Activated naive CD4-positive, alpha-beta T cell treated with anti-CD3 and anti-CD28 coated beads, Interleukin-2, amount 10 ng/mL, durations not matched to agents 7 days and 5 days (primary cell): Measurements from ENCODE around the gene TM9SF3.
"Not testable (repeated sequence)": the region's sequence is repeated elsewhere in the genome, so short reads cannot be mapped to it uniquely, and the experiment has no call there.

ENCODE experiments used
- CTCF ChIA-PET: fragments of 350-600 bp; sonication (Branson Sonifier 250); formaldehyde crosslinking; loops from one replicate; lab custom pipeline; 2021; ENCODE audit warnings: antibody characterized with exemption; lab: Charles Lee
- DNase-seq: peaks from one replicate; pipeline ENCODE4 v3.0.0-alpha.2; 2020
- H3K27ac Mint-ChIP-seq: one replicate; pipeline ENCODE4 v1.8.0; 2021; ENCODE audit warnings: mild to moderate bottlenecking, moderate library complexity, mixed read lengths
- H3K27me3 Mint-ChIP-seq: one replicate; pipeline ENCODE4 v1.8.0; 2021; ENCODE audit warnings: mild to moderate bottlenecking, mixed read lengths
- H3K36me3 Mint-ChIP-seq: one replicate; pipeline ENCODE4 v1.8.0; 2021; ENCODE audit warnings: mixed read lengths
- H3K4me1 Mint-ChIP-seq: one replicate; pipeline ENCODE4 v1.8.0; 2021; ENCODE audit warnings: mixed read lengths
- H3K4me3 Mint-ChIP-seq: one replicate; pipeline ENCODE4 v1.8.0; 2021; ENCODE audit warnings: mild to moderate bottlenecking, moderate library complexity, mixed read lengths
- H3K9me3 Mint-ChIP-seq: one replicate; pipeline ENCODE4 v1.8.0; 2021; ENCODE audit warnings: mixed read lengths

The TM9SF3 gene

DNA sequence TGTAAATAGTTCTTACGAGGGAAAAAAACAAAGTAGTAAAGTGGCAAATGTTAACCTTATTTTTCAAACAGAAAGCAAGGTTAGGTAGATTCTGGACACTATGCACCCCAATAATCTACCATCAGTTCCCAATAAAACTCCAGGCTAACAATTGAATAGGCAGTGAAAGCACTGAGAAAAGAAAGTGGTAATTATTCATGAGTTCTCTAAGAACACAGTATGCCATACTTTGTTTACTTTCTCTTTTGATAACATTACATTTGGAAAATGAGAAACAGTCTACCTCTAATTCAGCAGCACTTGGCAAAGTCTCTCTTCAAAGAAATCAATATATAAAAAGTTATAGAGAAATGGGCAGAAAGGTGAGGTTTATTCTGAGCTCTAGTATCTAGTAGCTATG, 18.4 kb downstream of the TM9SF3 start:
- DNase-seq = no peak
- Mint-ChIP-seq H3K4me1 (peaks cover 27% of the 10 kb centered on the region), H3K4me3 (no peak overlapping the region), H3K27ac (no peak overlapping the region), H3K9me3 (no peaks in the 10 kb centered on the region), H3K36me3 (peaks cover 29% of the 10 kb centered on the region), H3K27me3 (no peaks in the 10 kb centered on the region)
- CTCF ChIA-PET = no interaction called here

DNA sequence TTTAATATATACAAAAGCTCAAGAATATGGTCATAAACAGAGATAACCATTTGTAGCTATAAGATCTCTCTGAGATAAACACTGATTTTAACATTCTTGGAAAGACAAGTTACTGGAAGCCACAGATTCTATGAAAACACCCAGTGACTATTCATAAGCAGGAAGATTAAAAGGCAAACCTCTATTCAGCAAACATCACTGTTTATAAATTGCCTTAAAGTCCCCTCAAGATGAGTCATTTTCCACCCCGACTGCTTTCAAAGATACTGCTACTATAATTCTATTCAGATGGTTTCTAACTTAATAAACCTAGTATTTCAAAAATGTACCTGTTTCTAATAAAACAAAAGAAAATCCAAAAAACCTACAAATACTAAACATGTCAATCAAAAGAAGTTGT, 21.0 kb downstream of the TM9SF3 start:
- Mint-ChIP-seq H3K27ac (no peak overlapping the region), H3K36me3 (peaks cover 24% of the 10 kb centered on the region), H3K4me1 (peaks cover 20% of the 10 kb centered on the region), H3K27me3 (no peaks in the 10 kb centered on the region), H3K9me3 (no peaks in the 10 kb centered on the region), H3K4me3 (no peak overlapping the region)
- CTCF ChIA-PET = interaction anchor here (0.6 kb wide), 1 partner anchor 848 kb away, joined by 3 read pairs; no protein-coding TSS in a partner anchor
- DNase-seq = no peak

DNA sequence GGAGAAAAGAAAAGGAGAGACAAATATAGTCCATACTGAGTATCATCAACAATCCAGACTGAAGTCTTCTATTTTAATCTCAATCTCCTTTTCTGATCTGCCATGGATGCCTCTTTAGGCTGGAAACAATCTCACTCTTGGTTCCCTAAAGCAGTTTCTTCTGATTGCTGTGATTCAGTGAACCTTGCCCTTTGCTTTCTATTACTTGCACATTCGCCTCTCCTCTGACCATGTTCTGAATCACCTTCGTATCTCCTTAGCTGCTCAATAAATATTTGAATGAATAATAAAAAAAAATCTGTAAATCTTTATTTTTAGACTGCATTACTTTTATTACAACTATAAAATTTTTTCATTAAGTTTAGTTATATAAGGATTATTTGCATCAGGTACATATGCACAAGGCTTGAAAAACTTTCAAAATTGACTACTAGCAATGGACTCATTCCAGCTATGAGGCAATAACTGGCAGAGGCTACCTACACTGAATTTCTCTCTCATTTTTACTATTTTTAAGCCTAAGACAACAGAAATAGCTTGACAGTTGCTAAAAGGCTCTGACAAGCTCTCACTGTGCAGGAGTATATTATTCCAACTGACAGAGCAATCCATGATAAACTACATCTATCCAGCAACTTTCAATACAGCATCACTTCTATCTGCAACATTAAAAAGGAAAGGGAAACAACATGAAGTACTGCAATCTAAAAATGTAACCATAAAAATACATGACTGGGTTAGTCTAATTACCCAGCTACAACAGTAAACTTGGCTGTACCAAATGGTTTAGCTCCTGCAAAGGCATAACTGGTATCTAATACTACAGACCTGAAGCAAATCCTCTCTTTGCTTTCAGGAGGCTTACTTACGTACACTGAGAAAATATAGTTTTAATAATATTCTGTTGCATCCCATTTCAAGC, 25.6 kb downstream of the TM9SF3 start:
- H3K27ac Mint-ChIP-seq = no peak overlapping the region
- CTCF ChIA-PET = interaction anchor here (1.2 kb wide), 1 partner anchor 11 kb away, joined by 4 read pairs; no protein-coding TSS in a partner anchor

DNA sequence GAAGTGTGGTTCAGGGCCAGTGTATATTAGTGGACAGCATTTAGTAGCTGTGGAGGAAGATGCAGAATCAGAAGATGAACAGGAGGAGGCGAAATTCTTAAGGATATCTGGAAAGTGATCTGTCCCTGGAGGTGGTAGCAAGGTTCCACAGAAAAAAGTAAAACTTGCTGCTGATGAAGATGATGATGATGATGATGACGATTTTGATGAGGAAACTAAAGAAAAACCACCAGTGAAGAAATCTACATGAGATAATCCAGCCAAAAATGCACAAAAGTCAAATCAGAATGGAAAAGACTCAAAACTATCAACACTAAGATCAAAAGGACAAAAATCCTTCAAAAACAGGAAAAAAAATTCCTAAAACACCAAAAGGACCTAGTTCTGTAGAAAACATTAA, 26.3 kb downstream of the TM9SF3 start:
- H3K27ac Mint-ChIP-seq = no peak overlapping the region
- H3K9me3 Mint-ChIP-seq = no peaks in the 10 kb centered on the region
- no peak for DNase-seq
- CTCF ChIA-PET = no interaction called here
- H3K4me1 Mint-ChIP-seq = no peaks in the 10 kb centered on the region
- H3K36me3 Mint-ChIP-seq = peaks cover 30% of the 10 kb centered on the region
- no peaks in the 10 kb centered on the region for H3K27me3 Mint-ChIP-seq
- H3K4me3 Mint-ChIP-seq = no peak overlapping the region

More for the DNA sequence above, 25.6 kb downstream of the TM9SF3 start:
- Mint-ChIP-seq H3K36me3 (peaks cover 30% of the 10 kb centered on the region), H3K4me1 (peaks cover 5% of the 10 kb centered on the region), H3K4me3 (no peak overlapping the region), H3K9me3 (no peaks in the 10 kb centered on the region), H3K27me3 (no peaks in the 10 kb centered on the region)
- DNase-seq = no peak

DNA sequence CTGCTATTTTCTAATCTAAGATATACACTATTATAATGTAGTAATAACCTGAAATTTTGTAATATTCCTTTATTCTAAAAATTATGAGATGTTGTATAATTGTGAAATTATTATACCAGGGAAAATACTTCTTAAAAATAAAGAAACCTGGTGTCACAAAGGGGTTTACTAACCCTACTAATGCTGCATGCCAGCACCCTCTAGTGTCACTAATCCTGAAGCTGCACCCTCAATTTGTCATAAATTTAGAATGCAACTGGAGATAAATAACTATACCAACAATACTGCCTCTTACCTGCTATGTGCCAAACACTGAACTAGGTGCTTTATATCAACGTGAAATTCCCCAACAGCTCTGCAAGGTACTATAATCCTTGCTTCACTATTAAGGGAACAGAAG, 30.8 kb downstream of the TM9SF3 start:
- no peak overlapping the region for H3K4me3 Mint-ChIP-seq
- H3K4me1 Mint-ChIP-seq = no peaks in the 10 kb centered on the region
- peak; percentile 24 for DNase-seq
- CTCF ChIA-PET = interaction anchor here (1.4 to 2.2 kb wide), 2 partner anchors 42 to 181 kb away, joined by 4 to 8 read pairs; partner anchors contain the start of gene TLL2
- H3K27me3 Mint-ChIP-seq = no peaks in the 10 kb centered on the region
- H3K36me3 Mint-ChIP-seq = peaks cover 22% of the 10 kb centered on the region
- no peaks in the 10 kb centered on the region for H3K9me3 Mint-ChIP-seq
- no peak overlapping the region for H3K27ac Mint-ChIP-seq

DNA sequence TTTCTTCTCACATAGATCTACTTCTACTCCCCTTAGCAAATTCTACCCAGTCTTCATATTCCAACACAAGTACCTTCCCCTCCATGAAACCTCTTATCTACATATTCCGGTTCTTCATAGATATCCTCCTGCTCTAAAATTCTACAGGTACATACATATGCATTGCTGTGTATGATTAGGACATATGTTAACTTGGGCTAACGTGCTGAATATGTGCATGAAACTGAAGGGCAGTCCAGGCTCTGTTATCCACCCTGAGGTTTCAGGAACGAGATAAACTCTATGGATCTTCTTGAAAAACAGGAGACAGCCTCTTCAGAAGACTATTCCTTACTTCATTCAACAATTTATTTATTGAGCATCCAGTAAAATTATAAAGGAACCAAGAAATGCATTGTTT, 31.5 kb downstream of the TM9SF3 start:
- no peaks in the 10 kb centered on the region for H3K4me1 Mint-ChIP-seq
- no peak overlapping the region for H3K27ac Mint-ChIP-seq
- H3K27me3 Mint-ChIP-seq = no peaks in the 10 kb centered on the region
- no peak for DNase-seq
- peaks cover 18% of the 10 kb centered on the region for H3K36me3 Mint-ChIP-seq
- H3K4me3 Mint-ChIP-seq = no peak overlapping the region
- H3K9me3 Mint-ChIP-seq = no peaks in the 10 kb centered on the region
- CTCF ChIA-PET = interaction anchor here (1.4 kb wide), 1 partner anchor 41 kb away, joined by 4 read pairs; the partner anchor contains the start of gene TLL2

DNA sequence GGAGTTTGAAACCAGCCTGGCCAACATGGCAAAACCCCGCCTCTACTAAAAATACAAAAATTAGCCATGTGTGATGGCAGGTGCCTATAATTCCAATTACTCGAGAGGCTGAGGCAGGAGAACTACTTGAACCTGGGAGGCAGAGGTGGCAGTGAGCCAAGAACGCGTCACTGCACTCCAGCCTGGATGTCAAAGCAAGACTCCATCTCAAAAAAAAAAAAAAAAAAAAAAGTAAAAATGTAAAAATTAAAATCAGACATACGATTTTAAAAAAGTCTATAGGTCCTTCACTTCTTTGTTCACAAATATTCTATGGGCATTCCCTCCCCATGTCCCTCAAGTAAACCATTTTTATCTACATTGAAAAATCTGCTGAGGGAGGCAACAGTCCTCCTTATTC, 38.2 kb downstream of the TM9SF3 start:
- Mint-ChIP-seq H3K9me3 (no peaks in the 10 kb centered on the region), H3K27ac (no peak overlapping the region), H3K4me1 (no peaks in the 10 kb centered on the region), H3K36me3 (peaks cover 43% of the 10 kb centered on the region), H3K27me3 (no peaks in the 10 kb centered on the region), H3K4me3 (no peak overlapping the region)
- CTCF ChIA-PET = no interaction called here
- DNase-seq = no peak

DNA sequence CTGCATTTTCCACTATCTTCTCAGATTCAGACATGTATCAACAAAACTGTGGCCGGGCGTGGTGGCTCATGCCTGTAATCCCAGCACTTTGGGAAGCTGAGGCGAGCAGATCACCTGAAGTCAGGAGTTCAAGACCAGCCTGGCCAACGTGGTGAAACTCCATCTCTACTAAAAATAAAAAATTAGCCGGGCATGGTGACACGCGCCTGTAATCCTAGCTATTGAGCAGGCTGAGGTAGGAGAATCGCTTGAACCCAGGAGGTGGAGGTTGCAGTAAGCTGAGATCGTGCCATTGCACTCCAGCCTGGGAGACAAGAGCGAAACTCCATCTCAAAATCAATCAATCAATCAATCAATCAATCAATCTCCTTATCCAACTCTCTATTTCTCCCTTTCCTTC, 41.3 kb downstream of the TM9SF3 start:
- not testable (repeated sequence) for H3K27ac Mint-ChIP-seq, H3K9me3 Mint-ChIP-seq

DNA sequence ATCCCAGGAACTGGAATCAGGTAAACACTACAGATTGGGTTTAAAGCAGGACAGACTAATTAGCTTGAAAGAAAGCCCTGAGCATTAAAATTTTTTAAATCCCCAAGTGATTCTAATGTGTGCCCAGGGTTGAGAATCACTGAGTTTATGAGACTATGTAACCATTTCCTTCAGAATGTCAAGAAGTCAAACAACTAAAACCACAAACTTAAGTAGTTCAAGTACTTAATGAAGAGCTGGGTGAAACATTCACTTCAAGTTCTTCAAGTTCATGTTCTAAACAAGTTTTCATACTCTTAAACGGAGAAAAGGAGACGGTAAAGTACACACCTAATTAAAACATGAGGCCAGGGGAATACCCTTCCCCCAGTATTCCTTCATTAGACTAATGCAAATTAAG, 44.9 kb downstream of the TM9SF3 start:
- H3K4me3 Mint-ChIP-seq = no peak overlapping the region
- no peak for DNase-seq
- H3K27me3 Mint-ChIP-seq = no peaks in the 10 kb centered on the region
- H3K27ac Mint-ChIP-seq = no peak overlapping the region
- H3K9me3 Mint-ChIP-seq = no peaks in the 10 kb centered on the region
- CTCF ChIA-PET = no interaction called here
- peaks cover 46% of the 10 kb centered on the region for H3K36me3 Mint-ChIP-seq
- no peaks in the 10 kb centered on the region for H3K4me1 Mint-ChIP-seq

More for the DNA sequence above, 41.3 kb downstream of the TM9SF3 start:
- H3K4me3 Mint-ChIP-seq, H3K27me3 Mint-ChIP-seq, H3K4me1 Mint-ChIP-seq, DNase-seq, CTCF ChIA-PET: not testable (repeated sequence)
- H3K36me3 Mint-ChIP-seq = peaks cover 50% of the 10 kb centered on the region

DNA sequence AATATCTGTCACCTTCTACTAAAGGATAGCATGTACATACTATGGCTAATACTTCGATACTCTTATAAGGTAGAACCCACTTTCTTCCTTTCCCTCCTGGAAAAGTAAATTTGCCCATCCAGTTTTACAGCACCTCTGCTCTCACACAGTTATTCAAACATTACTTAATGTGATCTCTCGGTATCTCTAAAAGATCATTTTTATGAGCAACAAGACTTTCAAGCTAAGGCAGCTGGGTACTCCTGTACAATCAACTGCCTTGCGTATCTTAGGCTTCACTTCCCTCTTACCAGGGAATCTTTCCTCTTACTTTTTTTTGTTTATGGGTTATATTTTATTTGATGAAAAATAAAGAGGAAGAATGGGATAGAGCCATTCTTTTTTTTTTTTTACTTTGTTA, 46.6 kb downstream of the TM9SF3 start:
- Mint-ChIP-seq H3K4me1 (no peaks in the 10 kb centered on the region), H3K27me3 (no peaks in the 10 kb centered on the region), H3K9me3 (no peaks in the 10 kb centered on the region), H3K36me3 (peaks cover 31% of the 10 kb centered on the region), H3K27ac (no peak overlapping the region), H3K4me3 (no peak overlapping the region)
- DNase-seq = no peak
- CTCF ChIA-PET = interaction anchor here (0.6 kb wide), 1 partner anchor 49 kb away, joined by 3 read pairs; no protein-coding TSS in a partner anchor

DNA sequence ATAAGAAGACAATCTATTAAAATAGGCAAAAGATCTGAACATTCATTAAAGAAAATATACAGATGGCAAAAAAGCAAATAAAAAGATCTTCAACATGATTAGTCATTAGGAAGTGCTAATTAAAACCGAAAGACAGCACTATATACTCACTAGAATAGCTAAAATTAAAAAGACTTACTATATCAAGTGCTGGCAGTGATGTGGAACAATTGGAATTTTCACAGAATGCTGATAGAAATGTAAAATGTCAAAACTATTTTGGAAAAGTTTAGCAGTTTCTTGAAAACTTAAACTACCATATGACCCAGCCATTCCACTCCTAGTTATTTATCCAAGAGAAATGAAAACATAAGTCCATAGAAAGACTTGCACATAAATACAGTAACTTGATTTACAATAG, 48.1 kb downstream of the TM9SF3 start:
- Mint-ChIP-seq H3K27me3 (no peaks in the 10 kb centered on the region), H3K36me3 (peaks cover 29% of the 10 kb centered on the region), H3K4me3 (no peak overlapping the region), H3K9me3 (no peaks in the 10 kb centered on the region), H3K4me1 (no peaks in the 10 kb centered on the region), H3K27ac (no peak overlapping the region)
- CTCF ChIA-PET = no interaction called here
- no peak for DNase-seq

DNA sequence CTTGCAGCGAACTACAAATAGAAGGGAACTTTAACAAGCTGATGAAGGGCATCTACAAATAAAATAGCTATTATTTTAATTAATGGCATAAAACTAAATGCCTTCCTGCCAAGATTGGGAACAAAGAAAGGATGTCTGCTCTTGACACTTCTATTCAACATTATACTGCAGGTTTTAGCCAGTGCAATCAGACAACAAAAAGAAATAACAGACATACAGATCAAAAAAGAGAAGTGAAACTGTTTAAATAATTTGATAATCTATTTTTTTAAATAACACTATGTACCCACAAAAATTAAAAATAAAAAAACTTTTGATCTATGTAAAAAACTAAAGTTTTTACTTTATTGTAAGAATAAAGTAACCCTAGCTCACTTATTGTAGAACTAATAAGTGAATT, 50.7 kb downstream of the TM9SF3 start:
- DNase-seq = no peak
- H3K27ac Mint-ChIP-seq = no peak overlapping the region
- CTCF ChIA-PET = interaction anchor here (0.6 to 1.1 kb wide), 2 partner anchors 8 to 23 kb away, joined by 3 read pairs; no protein-coding TSS in a partner anchor
- no peaks in the 10 kb centered on the region for H3K9me3 Mint-ChIP-seq
- no peak overlapping the region for H3K4me3 Mint-ChIP-seq
- no peaks in the 10 kb centered on the region for H3K27me3 Mint-ChIP-seq
- peaks cover 23% of the 10 kb centered on the region for H3K36me3 Mint-ChIP-seq
- no peaks in the 10 kb centered on the region for H3K4me1 Mint-ChIP-seq

DNA sequence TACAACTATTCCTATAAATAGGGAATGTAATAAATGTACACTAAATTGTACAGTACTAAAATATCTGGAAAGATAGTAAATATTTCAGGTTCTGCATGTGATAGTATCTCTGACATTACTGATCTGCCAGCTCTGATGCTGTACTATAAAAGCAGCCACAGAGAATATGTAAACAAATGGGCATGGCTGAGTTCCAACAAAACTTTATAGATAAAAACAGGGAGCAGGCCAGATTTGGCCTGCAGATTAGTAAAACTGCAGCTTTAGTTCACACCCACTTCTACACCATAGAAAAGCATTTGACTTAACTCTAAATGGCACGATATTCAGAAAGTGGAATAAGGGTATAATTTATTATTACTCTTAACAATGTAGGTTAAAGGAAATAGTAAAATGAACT, 54.3 kb downstream of the TM9SF3 start:
- Mint-ChIP-seq H3K27me3 (no peaks in the 10 kb centered on the region), H3K4me1 (no peaks in the 10 kb centered on the region), H3K4me3 (no peak overlapping the region), H3K27ac (no peak overlapping the region), H3K9me3 (no peaks in the 10 kb centered on the region), H3K36me3 (peaks cover 25% of the 10 kb centered on the region)
- DNase-seq = no peak
- CTCF ChIA-PET = interaction anchor here (2.1 kb wide), 1 partner anchor 22 kb away, joined by 7 read pairs; no protein-coding TSS in a partner anchor

DNA sequence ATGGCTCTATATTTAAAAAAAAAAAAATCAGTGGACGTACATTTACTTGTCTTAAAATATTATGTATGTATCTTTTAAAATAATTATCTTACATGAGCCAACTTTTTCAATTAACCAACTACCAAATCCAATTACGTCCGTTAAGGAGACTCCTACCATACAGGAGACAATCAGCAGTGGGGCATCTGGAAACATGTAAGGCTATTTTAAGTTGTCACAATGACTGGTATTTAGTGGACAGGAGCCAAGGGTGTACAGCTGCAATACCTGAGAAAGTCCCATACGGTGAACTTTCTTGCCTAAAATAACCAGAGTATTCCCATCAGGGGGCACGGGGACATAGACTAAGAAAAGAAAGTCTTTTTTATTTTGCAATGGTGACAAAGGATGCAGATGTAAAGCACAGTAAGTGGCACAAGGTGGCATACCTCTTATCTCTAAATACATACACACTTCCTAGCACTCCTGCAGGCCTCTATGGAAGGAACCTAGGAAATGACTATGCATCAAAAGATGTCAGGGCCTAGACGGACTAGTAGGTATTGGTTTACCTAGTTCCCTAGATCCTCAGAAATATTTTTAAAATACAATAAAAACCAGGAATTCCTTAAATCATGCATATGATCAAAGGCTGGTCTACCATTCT, 57.1 kb downstream of the TM9SF3 start:
- H3K27ac Mint-ChIP-seq = no peak overlapping the region
- CTCF ChIA-PET = no interaction called here
- DNase-seq = no peak
- H3K9me3 Mint-ChIP-seq = no peaks in the 10 kb centered on the region
- H3K4me3 Mint-ChIP-seq = no peak overlapping the region
- H3K27me3 Mint-ChIP-seq = no peaks in the 10 kb centered on the region
- H3K4me1 Mint-ChIP-seq = no peaks in the 10 kb centered on the region
- H3K36me3 Mint-ChIP-seq = peaks cover 38% of the 10 kb centered on the region
